Measurements from ENCODE around the gene CXADR. TPM values are rescaled to one million over a fixed set of nuclear protein-coding genes. Genes with fewer than 3 reads are reported as not detected.
"Not testable (repeated sequence)": the region's sequence is repeated elsewhere in the genome, so short reads cannot be mapped to it uniquely, and the experiment has no call there.

Gene CXADR
- total RNA-seq, result 27.1 TPM
- long read RNA-seq, full-length matches to known transcripts, result 64 of 75 reads
- long read RNA-seq, partial matches to known transcripts, result 6 of 75 reads
- long read RNA-seq, other reads (novel, unspliced or antisense), result 5 of 75 reads

- ATAC-seq (peak; percentile 93), DNase-seq (peak; percentile 88)
- intact Hi-C loops (cut with micrococcal nuclease), result no loop called here
These were observed at the start of gene CXADR for GRCh38 chr21:17512253-17513213. TSS of gene CXADR (plus strand) at chr21:17513043. CDS start at chr21:17513130, 87 bp downstream.

DNA sequence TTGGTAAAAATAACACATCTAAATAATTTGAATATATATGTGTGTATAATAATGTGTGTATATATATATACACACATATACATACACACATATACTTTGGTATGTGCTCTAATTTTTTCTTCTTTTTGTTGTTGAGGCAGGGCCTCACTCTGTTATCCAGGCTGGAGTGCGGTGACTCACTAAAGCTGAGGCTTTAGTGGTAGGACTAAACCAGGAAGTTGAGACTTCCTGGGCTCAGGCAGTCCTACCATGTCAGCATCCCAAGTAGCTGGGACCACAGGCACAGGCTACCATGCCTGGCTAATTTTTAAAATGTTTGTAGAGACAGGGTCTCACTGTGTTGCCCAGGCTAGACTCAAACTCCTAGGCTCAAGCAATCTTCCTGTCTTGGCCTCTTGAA, 46.7 kb upstream of the CXADR start:
- no peak for ATAC-seq
- intact Hi-C loops (cut with micrococcal nuclease), result no loop called here
- no peak for DNase-seq

DNA sequence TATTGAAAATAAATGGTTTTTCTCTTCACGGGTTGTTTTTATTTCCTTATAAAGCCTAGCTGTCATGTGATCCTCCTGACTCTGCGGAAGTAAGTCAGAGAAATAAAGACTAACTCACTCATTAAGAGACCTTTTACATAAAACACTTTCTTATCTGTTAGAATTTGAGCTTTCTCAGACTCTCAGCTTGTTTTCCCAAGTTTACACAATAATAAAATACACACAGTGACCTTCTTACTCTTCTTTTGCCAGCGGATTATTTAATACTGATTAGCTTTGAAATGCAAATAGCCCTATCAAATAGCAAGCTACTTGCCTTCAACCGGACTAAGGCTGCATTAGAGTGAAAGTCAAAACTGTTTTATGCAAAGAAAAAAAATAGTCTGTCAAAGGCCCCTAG, 45.5 kb upstream of the CXADR start:
- intact Hi-C loops (cut with micrococcal nuclease), result no loop called here
- DNase-seq, result no peak
- peak; percentile 55 for ATAC-seq

DNA sequence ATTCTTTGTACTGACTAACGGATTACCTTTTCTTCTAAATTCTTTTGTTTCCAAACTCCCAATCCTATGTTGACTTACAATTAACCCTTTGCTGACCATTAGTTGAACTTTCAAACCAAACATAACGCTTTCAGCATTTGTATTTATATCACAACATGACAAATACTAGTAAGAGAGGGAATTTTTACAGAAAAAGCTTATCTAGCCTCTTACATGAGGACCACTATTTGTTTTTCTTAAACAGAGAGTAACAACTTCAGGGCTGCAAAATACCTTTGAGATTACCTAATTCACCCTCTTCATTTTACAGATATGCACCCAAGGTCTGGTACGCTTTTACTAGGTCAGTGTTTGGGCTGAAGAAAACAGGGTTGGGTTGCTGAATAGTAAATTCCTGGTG, 45.0 kb upstream of the CXADR start:
- ATAC-seq (no peak), DNase-seq (no peak)
- intact Hi-C loops (cut with micrococcal nuclease), result no loop called here

DNA sequence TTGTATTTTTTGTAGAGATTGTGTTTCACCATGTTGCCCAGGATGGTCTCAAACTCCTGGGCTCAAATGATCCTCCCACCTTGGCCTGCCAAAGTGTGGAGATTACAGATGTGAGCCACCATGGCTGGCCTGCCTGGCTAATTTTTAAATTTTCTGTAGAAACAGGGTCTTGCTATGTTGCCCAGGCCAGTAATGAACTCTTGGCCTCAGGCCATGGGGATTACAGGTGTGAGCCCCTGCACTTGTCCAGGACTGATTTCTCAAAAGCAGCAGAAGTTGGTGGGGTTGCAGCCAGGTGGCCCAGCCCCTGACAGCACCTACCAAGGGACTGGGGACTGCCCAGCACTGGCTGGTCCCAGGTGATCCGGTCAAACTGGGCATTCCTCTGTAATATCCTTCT, 44.1 kb upstream of the CXADR start:
- DNase-seq, result no peak
- intact Hi-C loops (cut with micrococcal nuclease), result no loop called here
- no peak for ATAC-seq

DNA sequence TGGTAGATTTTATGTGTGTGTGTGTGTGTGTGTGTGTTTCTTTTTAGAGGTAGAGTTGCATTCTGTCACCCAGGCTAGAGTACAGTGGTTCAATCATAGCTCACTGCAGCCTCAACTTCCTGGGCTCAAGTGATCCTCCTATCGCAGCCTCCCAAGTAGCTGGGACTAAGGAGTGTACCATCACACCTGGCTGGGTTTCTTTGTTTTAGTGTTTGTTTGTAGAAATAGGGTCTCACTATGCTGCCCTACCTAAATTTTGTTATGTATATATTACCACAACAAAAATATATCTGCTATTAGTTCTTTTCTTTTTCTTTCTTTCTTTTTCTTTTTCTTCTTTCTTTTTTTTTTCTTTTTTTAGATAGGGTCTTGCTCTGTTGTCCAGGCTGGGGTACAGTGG, 43.1 kb upstream of the CXADR start:
- no peak for DNase-seq
- intact Hi-C loops (cut with micrococcal nuclease), result no loop called here
- ATAC-seq, result no peak

DNA sequence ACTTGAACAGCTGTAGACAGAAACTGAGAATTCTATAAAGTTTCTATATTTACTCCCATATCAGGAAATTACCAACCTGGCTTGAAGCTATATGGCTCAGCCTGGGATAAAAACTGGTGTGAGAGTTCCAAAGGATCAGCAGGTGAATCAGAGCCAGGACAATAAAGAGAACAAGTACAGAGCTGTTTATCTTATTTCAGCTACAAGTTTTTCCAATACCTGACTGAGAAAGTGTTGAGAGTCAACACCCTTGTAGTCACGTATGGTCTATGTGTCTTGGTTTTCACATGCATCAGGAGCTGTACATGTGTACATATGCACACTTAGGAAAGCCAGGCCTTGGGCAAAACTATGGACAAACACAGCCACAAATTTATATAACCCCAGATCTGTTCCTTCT, 40.7 kb upstream of the CXADR start:
- ATAC-seq, result no peak
- intact Hi-C loops (cut with micrococcal nuclease), result no loop called here
- DNase-seq, result no peak

DNA sequence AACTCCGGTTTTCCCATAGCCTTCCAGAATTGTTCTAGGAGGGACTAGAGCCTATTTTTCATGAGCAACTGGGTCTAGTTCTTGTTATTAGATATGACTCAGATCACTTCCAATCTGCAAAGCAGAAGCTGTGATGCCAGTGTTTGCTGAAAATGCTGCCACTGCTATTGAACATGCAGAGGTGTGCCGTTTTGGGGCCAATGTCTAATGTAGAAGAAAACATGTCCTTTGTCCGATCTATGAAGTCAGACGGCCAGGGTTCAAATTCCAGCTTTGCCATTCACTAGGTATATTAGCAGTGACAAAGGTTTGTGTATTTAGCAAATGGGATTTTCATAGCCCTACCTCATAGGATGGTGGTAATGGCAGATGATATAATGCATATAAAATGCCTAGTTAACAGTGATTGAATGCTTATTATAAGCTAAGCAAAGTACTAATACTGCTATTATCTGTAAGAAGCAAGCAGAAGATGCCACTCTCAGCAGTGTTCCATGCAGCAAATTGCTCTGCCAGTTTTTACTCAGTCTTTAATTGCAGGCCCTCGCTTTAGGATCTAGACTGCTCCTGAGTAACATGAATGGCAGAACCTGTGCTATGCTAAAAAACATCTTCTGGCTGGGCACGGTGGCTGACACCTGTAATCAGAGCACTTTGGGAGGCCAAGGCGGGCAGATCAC, 40.1 kb upstream of the CXADR start:
- intact Hi-C loops (cut with micrococcal nuclease), result no loop called here
- DNase-seq (no peak), ATAC-seq (no peak)

- ATAC-seq (peak; percentile 55), DNase-seq (no peak)
- intact Hi-C loops (cut with micrococcal nuclease), result no loop called here
These were observed 36.8 kb upstream of the CXADR start for GRCh38 chr21:17476006-17476405.

DNA sequence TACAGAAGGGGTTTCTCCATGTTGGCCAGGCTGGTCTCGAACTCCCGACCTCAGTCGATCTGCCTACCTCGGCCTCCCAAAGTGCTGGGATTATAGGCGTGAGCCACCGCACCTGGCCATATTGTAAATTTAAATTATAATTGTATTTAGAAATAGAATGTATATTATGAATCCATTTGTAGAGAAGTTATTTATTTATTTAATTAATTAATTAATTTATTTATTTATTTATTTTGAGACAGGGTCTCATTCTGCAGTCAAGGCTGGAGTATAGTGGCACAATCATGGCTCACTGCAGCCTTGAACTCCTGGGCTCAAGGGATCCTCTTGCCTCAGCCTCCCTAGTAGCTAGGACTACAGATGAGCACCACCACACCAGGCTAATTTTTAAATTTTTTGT, 34.7 kb upstream of the CXADR start:
- DNase-seq; ATAC-seq; intact Hi-C loops (cut with micrococcal nuclease): not testable (repeated sequence)

GRCh38 chr21:17479606-17480005, 33.2 kb upstream of the CXADR start:
- no peak for DNase-seq
- intact Hi-C loops (cut with micrococcal nuclease), result no loop called here
- ATAC-seq, result no peak

DNA sequence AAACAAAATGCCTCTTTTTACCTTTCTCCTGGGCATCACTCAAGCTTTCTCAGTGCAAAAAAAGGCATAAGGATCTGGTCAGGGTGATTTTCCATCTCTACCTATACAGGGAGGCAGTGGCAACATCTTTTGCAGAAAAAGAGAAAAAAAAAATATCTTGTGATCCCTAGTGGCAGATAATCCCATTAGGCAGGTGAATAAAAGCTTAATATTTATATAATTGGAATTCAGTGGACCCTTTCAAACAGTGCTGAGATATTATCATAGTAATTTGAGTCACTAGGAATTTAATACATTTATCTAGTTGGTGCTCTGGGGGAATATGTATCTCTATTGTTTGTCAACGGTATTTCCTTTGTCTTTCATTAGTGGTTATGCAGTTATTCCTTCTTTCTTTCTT, 29.9 kb upstream of the CXADR start:
- DNase-seq, result no peak
- intact Hi-C loops (cut with micrococcal nuclease), result no loop called here

DNA sequence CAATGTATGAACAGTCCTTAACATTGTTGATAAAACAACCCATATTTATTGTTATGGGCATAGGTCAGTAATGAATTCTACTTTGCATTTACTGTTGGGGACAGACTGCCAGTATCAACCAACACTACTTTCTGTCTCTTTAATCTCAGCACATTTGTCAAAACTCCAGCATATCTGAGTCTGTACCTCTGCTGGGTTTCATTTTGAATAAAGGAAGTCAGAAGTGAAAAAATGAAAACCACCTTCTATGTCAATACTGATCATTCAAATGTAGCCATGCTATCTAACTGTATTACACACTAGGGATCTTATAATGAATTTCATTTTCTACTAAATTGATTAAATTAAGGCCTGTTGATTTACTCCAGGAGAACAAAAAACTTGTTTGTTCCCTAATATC, 24.2 kb upstream of the CXADR start:
- intact Hi-C loops (cut with micrococcal nuclease), result no loop called here
- ATAC-seq (no peak), DNase-seq (no peak)

More for the DNA sequence above, 29.9 kb upstream of the CXADR start:
- ATAC-seq, result no peak

DNA sequence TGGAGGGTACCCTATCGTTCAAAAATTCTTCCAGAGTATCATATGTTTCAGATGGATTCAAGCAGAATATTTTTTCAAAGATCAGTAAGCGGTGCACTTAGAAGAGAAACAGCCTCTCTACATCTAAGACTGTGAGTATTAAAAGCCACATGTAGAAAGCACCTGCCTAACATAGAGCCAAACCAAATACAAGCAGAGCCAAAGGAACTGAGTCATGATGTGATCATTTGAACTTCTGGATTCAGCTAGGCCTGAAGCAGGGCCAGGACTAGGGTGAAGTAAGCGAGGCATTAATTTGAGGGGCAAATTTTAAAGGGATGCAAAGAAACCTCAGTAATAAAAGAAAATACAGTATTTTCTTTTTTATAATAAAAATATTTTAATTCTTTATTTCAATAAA, 23.3 kb upstream of the CXADR start:
- intact Hi-C loops (cut with micrococcal nuclease); DNase-seq: not testable (repeated sequence)
- peak; percentile 48 for ATAC-seq

DNA sequence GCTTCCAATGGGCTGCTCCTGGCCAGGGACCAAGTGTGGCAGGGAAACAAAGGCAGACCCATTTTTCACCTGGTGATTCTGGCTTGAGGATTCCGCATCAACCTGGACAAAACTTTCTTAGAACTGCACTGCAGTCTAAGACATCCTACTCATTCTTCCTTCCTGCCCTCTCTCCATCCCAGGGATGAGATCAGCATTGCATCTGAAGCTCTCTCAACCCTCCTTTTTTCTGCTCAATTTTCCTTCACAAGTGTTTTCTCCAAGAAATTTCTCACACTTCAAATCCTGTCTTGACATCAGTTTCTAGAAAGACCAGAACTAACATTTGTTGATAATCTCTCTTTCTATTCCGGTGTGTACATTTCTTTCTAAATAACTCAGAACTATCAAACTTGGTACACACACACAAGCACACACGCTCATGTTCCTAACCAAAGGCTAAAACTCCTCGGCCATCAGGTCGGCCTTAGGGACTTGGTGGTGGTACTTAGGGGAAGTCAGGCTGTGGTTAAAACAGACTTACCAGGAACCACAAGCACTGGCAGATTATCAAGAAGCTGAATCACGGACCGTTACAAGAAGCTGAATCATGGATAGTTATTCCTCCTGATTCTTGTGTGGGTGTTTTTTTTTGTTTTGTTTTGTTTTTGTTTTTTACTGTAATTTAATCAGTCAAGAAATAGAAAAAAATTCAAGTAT, 21.0 kb upstream of the CXADR start:
- DNase-seq (no peak), ATAC-seq (no peak)
- intact Hi-C loops (cut with micrococcal nuclease), result no loop called here

DNA sequence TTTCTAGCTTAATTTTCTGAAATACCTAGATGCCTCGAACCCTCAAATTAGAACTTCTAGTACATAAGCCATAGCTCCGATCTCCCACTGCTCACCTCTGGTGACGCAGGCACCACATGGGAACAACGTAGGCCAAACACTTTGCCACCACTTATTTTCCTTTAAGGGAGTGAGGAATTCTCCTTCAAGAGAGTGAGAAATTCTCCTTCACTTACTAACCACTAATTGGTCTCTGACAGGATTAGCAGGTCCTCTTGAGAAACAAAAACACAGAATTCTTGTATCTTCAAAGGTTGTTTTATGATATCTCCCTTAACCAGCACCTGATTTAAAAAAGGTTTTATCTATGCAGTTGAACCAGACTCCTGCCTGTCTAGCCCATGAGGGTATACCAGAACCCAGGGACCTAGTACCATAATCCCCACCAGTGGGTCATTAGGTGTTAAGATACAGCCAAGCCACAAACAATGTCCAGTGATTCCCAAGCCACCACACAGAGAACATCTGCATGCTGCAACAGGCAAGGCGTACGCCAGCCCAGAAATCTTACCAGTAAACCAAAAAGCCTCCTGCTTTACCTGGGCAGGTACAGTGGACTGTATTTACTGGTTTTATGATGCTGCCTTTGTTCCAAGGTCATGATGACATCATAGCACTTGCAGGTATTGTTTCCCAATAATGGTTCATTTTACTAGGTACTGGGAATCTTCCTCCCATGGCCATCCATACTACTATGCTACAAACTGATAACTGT, 20.3 kb upstream of the CXADR start:
- DNase-seq (no peak), ATAC-seq (no peak)
- intact Hi-C loops (cut with micrococcal nuclease), result no loop called here

- ATAC-seq (no peak), DNase-seq (no peak)
- intact Hi-C loops (cut with micrococcal nuclease), result no loop called here
These were observed 18.8 kb upstream of the CXADR start for GRCh38 chr21:17494051-17494450.

- ATAC-seq, result no peak
- DNase-seq, result no peak
- intact Hi-C loops (cut with micrococcal nuclease), result no loop called here
These were observed 17.2 kb upstream of the CXADR start for GRCh38 chr21:17495680-17496079.

DNA sequence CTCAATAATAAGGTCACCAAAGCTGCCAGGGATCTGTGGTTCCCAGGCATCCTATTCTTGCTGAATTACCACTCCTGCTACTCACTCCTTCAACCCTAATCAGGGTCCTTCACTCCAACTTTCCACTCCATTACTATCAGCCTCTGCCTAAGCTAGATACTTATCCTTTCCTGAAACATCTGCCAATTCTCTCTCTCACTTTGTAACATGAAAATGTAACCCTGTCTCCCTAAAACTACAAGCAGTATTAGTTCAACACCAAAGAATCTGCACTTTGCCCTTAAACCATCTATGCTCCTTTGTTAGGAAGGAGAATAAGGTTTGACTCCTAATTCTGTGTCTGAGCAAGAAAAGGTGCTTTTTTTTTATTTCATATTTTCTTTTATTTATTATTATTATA, 15.5 kb upstream of the CXADR start:
- intact Hi-C loops (cut with micrococcal nuclease), result no loop called here
- ATAC-seq, result no peak

More for the DNA sequence above, 15.5 kb upstream of the CXADR start:
- no peak for DNase-seq
